PC-9 (cell line): Measurements from ENCODE around the gene RABL3. TPM values are rescaled to one million over a fixed set of nuclear protein-coding genes. Genes with fewer than 3 reads are reported as not detected.

Experiments used
- BruUV-seq: library from RNA; stranded (reverse); fragments of 400-500 nt; replicated peaks from 2 replicates; lab custom pipeline; 2021; lab: Mats Ljungman, UMichigan
- CTCF ChIA-PET: fragments of 300-600 bp; sonication (Branson Sonifier 250); formaldehyde crosslinking; loops from one replicate; lab custom pipeline; 2022; ENCODE audit warnings: antibody characterized with exemption; lab: Charles Lee
- POLR2A ChIA-PET: fragments of 300-600 bp; sonication (Branson Sonifier 250); formaldehyde crosslinking; loops from one replicate; lab custom pipeline; 2022; ENCODE audit warnings: antibody characterized with exemption; ENCODE audit not compliant: unreplicated experiment; lab: Charles Lee
- DNase-seq, 2 experiments: peaks; one replicate each; pipeline versions ENCODE4 v3.0.0 to v3.0.0-alpha.2; 2015 to 2022; ENCODE audit warnings: mixed read lengths in 1 of 2
- H2AFZ ChIP-seq: fragments of 200-600 bp; sonication (generic); 2 replicates; pipeline ENCODE4 v1.8.1; 2017; ENCODE audit warnings: antibody characterized with exemption
- H3F3A ChIP-seq: fragments of 200-600 bp; sonication (generic); 2 replicates; pipeline ENCODE4 v1.8.1; 2017; ENCODE audit warnings: antibody characterized with exemption, mild to moderate bottlenecking, low read depth; ENCODE audit not compliant: insufficient read depth
- H3K27ac ChIP-seq: fragments of 200-600 bp; sonication (generic); 2 replicates; pipeline ENCODE4 v1.6.1; 2016; ENCODE audit warnings: mixed run types
- H3K27me3 ChIP-seq: fragments of 200-600 bp; sonication (generic); 2 replicates; pipeline ENCODE4 v1.6.1; 2016; ENCODE audit warnings: low read depth, mixed run types; ENCODE audit not compliant: insufficient read depth
- H3K36me3 ChIP-seq: fragments of 200-600 bp; sonication (generic); 2 replicates; pipeline ENCODE4 v1.6.1; 2016; ENCODE audit warnings: low read depth, mixed run types
- H3K4me1 ChIP-seq: fragments of 200-600 bp; sonication (generic); replicated peaks from 2 replicates; pipeline ENCODE4 v1.6.1; 2016; ENCODE audit warnings: mixed run types; ENCODE audit not compliant: insufficient read depth
- H3K4me2 ChIP-seq: fragments of 200-600 bp; sonication (generic); 2 replicates; pipeline ENCODE4 v1.6.1; 2017; ENCODE audit warnings: mixed run types
- H3K4me3 ChIP-seq: fragments of 200-600 bp; sonication (generic); 2 replicates; pipeline ENCODE4 v1.6.1; 2016; ENCODE audit warnings: mixed run types
- H3K79me2 ChIP-seq: fragments of 200-600 bp; sonication (generic); 2 replicates; pipeline ENCODE4 v1.6.1; 2017; ENCODE audit warnings: low read depth, mixed run types
- H3K9me2 ChIP-seq: fragments of 200-600 bp; sonication (generic); 2 replicates; pipeline ENCODE4 v1.8.1; 2017; ENCODE audit warnings: mild to moderate bottlenecking; ENCODE audit not compliant: insufficient read depth
- H3K9me3 ChIP-seq: fragments of 200-600 bp; sonication (generic); 2 replicates; pipeline ENCODE4 v1.8.1; 2016; ENCODE audit warnings: low read depth; ENCODE audit not compliant: insufficient read depth
- H4K20me1 ChIP-seq: fragments of 200-600 bp; sonication (generic); 2 replicates; pipeline ENCODE4 v1.8.1; 2017; ENCODE audit not compliant: insufficient read depth
- EZH2 ChIP-seq: fragments of 200-600 bp; sonication (generic); IDR thresholded peaks from 2 replicates; pipeline ENCODE4 v1.8.0; 2017; ENCODE audit warnings: antibody characterized with exemption, low read depth
- intact Hi-C: fragments of 100-400 bp; cut with micrococcal nuclease; formaldehyde crosslinking; loops from one replicate; pipeline ENCODE4 v1.10.0; 2022; ENCODE audit not compliant: unreplicated experiment
- total RNA-seq: library from RNA; stranded (reverse); gene quantifications from 2 replicates; pipeline ENCODE4 v1.2.3, GENCODE V29; 2021
- TF ChIP-seq, protein P1 (sequence below): fragments of 200-600 bp; sonication (generic); conservative IDR thresholded peaks from 2 replicates; pipeline ENCODE4 v1.6.1; 2017; ENCODE audit warnings: mixed run types, antibody characterized with exemption, mild to moderate bottlenecking, moderate library complexity

The RABL3 gene
- total RNA-seq, 1 experiment from 2014 or later, result 29.8 TPM

DNA sequence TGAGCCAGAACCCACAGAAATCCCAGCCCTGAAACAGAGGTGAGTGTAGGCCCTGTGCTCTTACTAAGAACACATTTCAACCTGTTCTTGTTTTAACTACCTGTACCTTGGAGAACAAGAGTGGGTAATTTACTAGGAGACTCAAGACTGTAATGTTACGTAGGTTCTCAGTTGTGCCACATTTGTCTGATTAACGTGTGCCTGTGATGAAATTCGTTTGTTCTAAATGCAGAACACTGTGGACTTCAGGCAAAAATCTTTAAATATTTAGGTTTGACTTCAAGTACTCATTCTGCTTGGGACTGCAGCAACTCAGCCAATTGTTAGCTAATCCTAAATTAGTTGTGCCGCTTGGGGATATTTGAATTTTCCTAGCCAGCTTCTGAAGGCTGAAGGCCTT lies 28.6 kb upstream of the RABL3 start:
- Histone ChIP-seq H3K4me1 (no peaks in the 10 kb centered on the region), H4K20me1 (peaks cover 13% of the 10 kb centered on the region; the same call in 1 of the 2 replicates), H3K9me2 (no peaks in the 10 kb centered on the region), H3K79me2 (peaks cover 14% of the 10 kb centered on the region), H3K27me3 (no peaks in the 10 kb centered on the region), H3K27ac (no peak overlapping the region), H3F3A (no peaks in the 10 kb centered on the region), H3K4me3 (no peak overlapping the region), H3K9me3 (no peaks in the 10 kb centered on the region), H3K4me2 (no peak overlapping the region), H2AFZ (no peak overlapping the region), H3K36me3 (peaks cover 12% of the 10 kb centered on the region; the same call in 1 of the 2 replicates)
- intact Hi-C loops, result no loop called here
- no TSS peak for BruUV-seq
- POLR2A ChIA-PET, result no interaction called here
- no peak for DNase-seq
- TF ChIP-seq, protein P1, sequence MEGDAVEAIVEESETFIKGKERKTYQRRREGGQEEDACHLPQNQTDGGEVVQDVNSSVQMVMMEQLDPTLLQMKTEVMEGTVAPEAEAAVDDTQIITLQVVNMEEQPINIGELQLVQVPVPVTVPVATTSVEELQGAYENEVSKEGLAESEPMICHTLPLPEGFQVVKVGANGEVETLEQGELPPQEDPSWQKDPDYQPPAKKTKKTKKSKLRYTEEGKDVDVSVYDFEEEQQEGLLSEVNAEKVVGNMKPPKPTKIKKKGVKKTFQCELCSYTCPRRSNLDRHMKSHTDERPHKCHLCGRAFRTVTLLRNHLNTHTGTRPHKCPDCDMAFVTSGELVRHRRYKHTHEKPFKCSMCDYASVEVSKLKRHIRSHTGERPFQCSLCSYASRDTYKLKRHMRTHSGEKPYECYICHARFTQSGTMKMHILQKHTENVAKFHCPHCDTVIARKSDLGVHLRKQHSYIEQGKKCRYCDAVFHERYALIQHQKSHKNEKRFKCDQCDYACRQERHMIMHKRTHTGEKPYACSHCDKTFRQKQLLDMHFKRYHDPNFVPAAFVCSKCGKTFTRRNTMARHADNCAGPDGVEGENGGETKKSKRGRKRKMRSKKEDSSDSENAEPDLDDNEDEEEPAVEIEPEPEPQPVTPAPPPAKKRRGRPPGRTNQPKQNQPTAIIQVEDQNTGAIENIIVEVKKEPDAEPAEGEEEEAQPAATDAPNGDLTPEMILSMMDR, result no peak
- CTCF ChIA-PET, result no interaction called here

GRCh38 chr3:120769436-120769835 lies 27.1 kb upstream of the RABL3 start:
- POLR2A ChIA-PET, result no interaction called here
- Histone ChIP-seq H3K4me1 (no peaks in the 10 kb centered on the region), H2AFZ (no peak overlapping the region), H4K20me1 (peaks cover 16% of the 10 kb centered on the region), H3K36me3 (peaks cover 8% of the 10 kb centered on the region; the same call in 1 of the 2 replicates), H3K9me2 (no peaks in the 10 kb centered on the region), H3K4me3 (no peak overlapping the region), H3K27me3 (no peaks in the 10 kb centered on the region), H3K79me2 (peaks cover 20% of the 10 kb centered on the region), H3K27ac (no peak overlapping the region), H3K9me3 (no peaks in the 10 kb centered on the region), H3F3A (no peaks in the 10 kb centered on the region), H3K4me2 (no peak overlapping the region)
- TF ChIP-seq, protein P1, result no peak
- TF ChIP-seq EZH2, result no peak
- no TSS peak for BruUV-seq
- intact Hi-C loops, result no loop called here
- CTCF ChIA-PET, result no interaction called here
- no peak for DNase-seq

DNA sequence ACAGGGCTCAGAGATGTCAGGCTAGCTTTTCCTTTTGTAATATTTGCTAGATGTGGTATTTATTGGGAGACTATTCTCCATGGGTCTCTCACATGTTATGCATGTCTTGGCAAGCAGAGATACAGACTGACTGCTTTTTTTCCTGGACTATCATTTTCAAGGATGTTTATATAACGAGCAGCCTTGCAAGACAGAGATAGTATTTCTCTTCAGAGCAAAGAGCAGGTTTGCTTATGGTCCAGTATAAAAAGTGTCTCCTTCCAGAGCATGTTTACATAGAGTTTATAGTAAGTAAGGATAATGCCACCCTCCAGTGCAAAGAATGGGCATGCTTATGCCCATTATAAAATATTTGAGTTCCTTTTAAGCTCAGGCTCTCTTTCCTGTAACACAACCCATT lies 24.8 kb upstream of the RABL3 start:
- no peak overlapping the region for H3K27ac ChIP-seq
- no peaks in the 10 kb centered on the region for H3K9me3 ChIP-seq
- peaks cover 17% of the 10 kb centered on the region for H4K20me1 ChIP-seq
- ChIA-PET CTCF (no interaction called here), POLR2A (no interaction called here)
- H3F3A ChIP-seq, result no peaks in the 10 kb centered on the region
- no TSS peak for BruUV-seq
- no peak overlapping the region for H3K4me2 ChIP-seq
- 0 out of 2 replicates have a peak, but pooled peaks cover under 1% of the 10 kb centered on the region for H3K36me3 ChIP-seq
- no peak for TF ChIP-seq EZH2
- TF ChIP-seq, protein P1, result no peak
- no peaks in the 10 kb centered on the region for H3K27me3 ChIP-seq
- intact Hi-C loops, result no loop called here
- DNase-seq, result no peak
- H2AFZ ChIP-seq, result no peak overlapping the region
- no peaks in the 10 kb centered on the region for H3K4me1 ChIP-seq
- H3K9me2 ChIP-seq, result no peaks in the 10 kb centered on the region
- H3K4me3 ChIP-seq, result no peak overlapping the region
- H3K79me2 ChIP-seq, result peaks cover 30% of the 10 kb centered on the region
